HG02798 (cell line): ENCODE measurements around the gene TUBA1C.
"Not testable (repeated sequence)": the region's sequence is repeated elsewhere in the genome, so short reads cannot be mapped to it uniquely, and the experiment has no call there.

Experiments
- ATAC-seq: cut with Tn5 transposase; IDR thresholded peaks from one replicate; pipeline ENCODE4 v1.9.1; 2021; ENCODE audit warnings: mild to moderate bottlenecking; ENCODE audit not compliant: unreplicated experiment, poor library complexity

The TUBA1C gene

GRCh38 chr12:49253033-49253623, 11.8 kb upstream of the TUBA1C start:
- ATAC-seq, result no peak

GRCh38 chr12:49255456-49255855, 9.4 kb upstream of the TUBA1C start:
- not testable (repeated sequence) for ATAC-seq

GRCh38 chr12:49255857-49256637, 8.8 kb upstream of the TUBA1C start:
- no peak for ATAC-seq

- ATAC-seq, result not testable (repeated sequence)
Measured at GRCh38 chr12:49257508-49258184, 7.2 kb upstream of the TUBA1C start.

- no peak for ATAC-seq
Measured at GRCh38 chr12:49259452-49259851, 5.4 kb upstream of the TUBA1C start.

- ATAC-seq, result no peak
Measured at GRCh38 chr12:49260166-49260565, 4.7 kb upstream of the TUBA1C start.

- ATAC-seq, result no peak
Measured at GRCh38 chr12:49260571-49261363, 4.1 kb upstream of the TUBA1C start.

GRCh38 chr12:49261721-49262120, 3.2 kb upstream of the TUBA1C start:
- ATAC-seq, result no peak

GRCh38 chr12:49263400-49263763, 1.5 kb upstream of the TUBA1C start:
- ATAC-seq, result no peak

- peak; percentile 29 for ATAC-seq
Measured at GRCh38 chr12:49264466-49264872, 413 bp upstream of the TUBA1C start.

GRCh38 chr12:49269191-49269590, 4.3 kb downstream of the TUBA1C start:
- not testable (repeated sequence) for ATAC-seq

- ATAC-seq, result no peak
Measured at GRCh38 chr12:49272790-49273725, 8.2 kb downstream of the TUBA1C start.

- ATAC-seq, result no peak
Measured at GRCh38 chr12:49273726-49274395, 9.0 kb downstream of the TUBA1C start.

- ATAC-seq, result no peak
Measured at GRCh38 chr12:49274396-49275069, 9.7 kb downstream of the TUBA1C start.

- no peak for ATAC-seq
Measured at GRCh38 chr12:49276304-49277290, 11.7 kb downstream of the TUBA1C start.

- ATAC-seq, result no peak
Measured at GRCh38 chr12:49277466-49277865, 12.6 kb downstream of the TUBA1C start.

GRCh38 chr12:49279706-49280159, 14.9 kb downstream of the TUBA1C start:
- no peak for ATAC-seq
